NCI-H82 (cell line): Measurements from ENCODE around the gene PHACTR2.
"Not testable (repeated sequence)": the region's sequence is repeated elsewhere in the genome, so short reads cannot be mapped to it uniquely, and the experiment has no call there.

Experiments used
- DNase-seq: peaks from one replicate; lab custom pipeline; 2025; lab: John Stamatoyannopoulos, UW

The PHACTR2 gene

GRCh38 chr6:143677891-143678791, at the start of gene PHACTR2:
Gene PHACTR2, plus strand, starts transcription at chr6:143677965. Its CDS starts 199 bp downstream, at chr6:143678164.
- peak; percentile 86 for DNase-seq

- DNase-seq, result peak; percentile 9
These were observed 48.4 kb upstream of the PHACTR2 start for GRCh38 chr6:143629104-143630080.

GRCh38 chr6:143631196-143631595, 46.6 kb upstream of the PHACTR2 start:
- not testable (repeated sequence) for DNase-seq

GRCh38 chr6:143632894-143633293, 44.9 kb upstream of the PHACTR2 start:
- no peak for DNase-seq

GRCh38 chr6:143634486-143634885, 43.3 kb upstream of the PHACTR2 start:
- peak; percentile 17 for DNase-seq

GRCh38 chr6:143637691-143638090, 40.1 kb upstream of the PHACTR2 start:
- DNase-seq, result no peak

- peak; percentile 48 for DNase-seq
These were observed 35.4 kb upstream of the PHACTR2 start for GRCh38 chr6:143642403-143642802.

GRCh38 chr6:143647191-143647590, 30.6 kb upstream of the PHACTR2 start:
- no peak for DNase-seq

- no peak for DNase-seq
These were observed 30.0 kb upstream of the PHACTR2 start for GRCh38 chr6:143647732-143648131.

- not testable (repeated sequence) for DNase-seq
These were observed 28.4 kb upstream of the PHACTR2 start for GRCh38 chr6:143649319-143649718.

- not testable (repeated sequence) for DNase-seq
These were observed 26.4 kb upstream of the PHACTR2 start for GRCh38 chr6:143651328-143651727.

GRCh38 chr6:143652841-143653331, 24.9 kb upstream of the PHACTR2 start:
- no peak for DNase-seq

GRCh38 chr6:143655541-143655940, 22.2 kb upstream of the PHACTR2 start:
- no peak for DNase-seq

GRCh38 chr6:143656026-143656425, 21.7 kb upstream of the PHACTR2 start:
- DNase-seq, result no peak

- no peak for DNase-seq
These were observed 20.0 kb upstream of the PHACTR2 start for GRCh38 chr6:143657809-143658208.

GRCh38 chr6:143660170-143660569, 17.6 kb upstream of the PHACTR2 start:
- not testable (repeated sequence) for DNase-seq

GRCh38 chr6:143664171-143664570, 13.6 kb upstream of the PHACTR2 start:
- DNase-seq, result no peak

- not testable (repeated sequence) for DNase-seq
These were observed 11.8 kb upstream of the PHACTR2 start for GRCh38 chr6:143666007-143666406.

GRCh38 chr6:143669483-143669882, 8.3 kb upstream of the PHACTR2 start:
- DNase-seq, result not testable (repeated sequence)

- DNase-seq, result peak; percentile 74
These were observed 4.1 kb upstream of the PHACTR2 start for GRCh38 chr6:143673669-143674068.

- peak; percentile 51 for DNase-seq
These were observed 3.0 kb upstream of the PHACTR2 start for GRCh38 chr6:143674483-143675381.
